Stimulated activated CD4-positive, alpha-beta T cell treated with anti-CD3 and anti-CD28 coated beads, Interleukin-15, amount 100 ng/mL, for 48 hours (primary cell): ENCODE results near the gene ZFAND6.
"Not testable (repeated sequence)": the region's sequence is repeated elsewhere in the genome, so short reads cannot be mapped to it uniquely, and the experiment has no call there.

Source experiments
- DNase-seq, 2 donors: peaks; one replicate each; pipeline ENCODE4 v3.0.0-alpha.2; 2020; ENCODE audit warnings: low read depth in 2 of 2

Gene ZFAND6

DNA sequence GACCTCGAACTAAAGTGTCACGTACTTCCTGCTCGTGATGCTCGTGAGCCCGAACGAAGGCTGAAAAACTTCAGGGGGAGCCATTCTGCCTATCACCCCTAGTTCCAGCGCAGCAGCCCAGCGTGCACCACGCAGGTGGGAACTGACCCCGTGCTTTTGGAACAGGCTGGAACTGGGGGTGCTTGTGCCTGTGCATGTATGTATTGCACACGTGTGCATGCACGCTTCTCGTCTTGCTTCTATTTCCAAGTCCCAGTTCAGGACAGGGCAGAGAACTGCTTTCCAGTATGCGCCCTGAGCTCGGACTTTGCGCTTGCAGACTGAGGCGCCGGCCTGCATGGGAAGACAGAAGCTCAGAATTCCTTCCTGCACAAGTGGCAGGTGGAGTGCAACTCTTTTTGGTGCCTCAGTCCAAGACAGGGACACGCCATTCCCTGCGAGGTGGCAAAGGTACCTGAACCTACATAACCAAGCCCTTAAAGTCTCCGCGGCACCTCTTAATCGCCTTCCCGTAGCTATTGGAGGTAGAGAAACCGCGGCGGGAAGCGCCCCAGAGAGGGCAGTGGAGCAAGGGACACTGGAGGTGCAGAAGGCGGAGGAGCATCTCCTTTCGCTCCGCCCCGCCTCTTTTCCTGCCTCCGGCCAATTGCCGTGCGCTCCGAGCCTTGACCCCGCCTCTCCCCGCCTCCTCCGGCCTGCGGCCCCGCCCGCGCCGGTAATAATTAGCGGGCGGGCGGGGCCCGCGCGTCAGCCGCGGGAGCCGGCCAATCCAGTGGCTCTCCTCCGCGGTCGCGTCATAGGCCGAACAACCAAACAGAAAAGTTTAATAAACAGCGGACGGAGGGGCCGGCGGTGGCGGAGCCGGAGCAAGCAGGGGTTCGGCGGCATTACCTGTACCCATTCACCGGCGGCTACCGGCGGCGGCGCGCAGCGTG is at the start of gene ZFAND6:
Gene ZFAND6 (plus strand): TSS at position 826 of the 935 bp plus-strand sequence. CDS start 60,669 bp downstream, outside the sequence.
- DNase-seq, result peak; percentile 83 to 94

DNA sequence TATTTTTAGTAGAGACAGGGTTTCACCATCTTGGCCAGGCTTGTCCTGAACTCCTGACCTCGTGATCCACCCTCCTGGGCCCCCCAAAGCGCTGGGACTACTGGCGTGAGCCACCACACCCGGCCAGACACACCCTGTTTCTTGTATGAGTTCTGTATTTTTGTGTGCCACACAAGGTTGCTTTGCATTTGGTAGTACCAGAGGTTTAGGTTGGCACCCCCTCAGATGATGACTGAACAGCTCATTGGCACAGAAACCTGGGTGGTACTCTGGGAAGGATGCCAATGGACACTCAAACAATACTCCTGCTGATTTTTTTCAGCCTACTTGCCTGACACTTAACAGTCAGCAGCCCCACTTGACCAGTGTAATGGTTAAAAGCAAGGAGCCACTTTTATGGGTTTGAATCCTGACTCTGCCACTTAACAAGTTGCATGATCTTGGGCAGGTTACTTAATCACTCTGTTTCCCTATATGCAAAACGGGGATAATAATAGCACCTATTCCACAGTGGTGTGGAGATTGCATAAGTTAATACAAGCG is 49.3 kb upstream of the ZFAND6 start:
- DNase-seq, result no peak

DNA sequence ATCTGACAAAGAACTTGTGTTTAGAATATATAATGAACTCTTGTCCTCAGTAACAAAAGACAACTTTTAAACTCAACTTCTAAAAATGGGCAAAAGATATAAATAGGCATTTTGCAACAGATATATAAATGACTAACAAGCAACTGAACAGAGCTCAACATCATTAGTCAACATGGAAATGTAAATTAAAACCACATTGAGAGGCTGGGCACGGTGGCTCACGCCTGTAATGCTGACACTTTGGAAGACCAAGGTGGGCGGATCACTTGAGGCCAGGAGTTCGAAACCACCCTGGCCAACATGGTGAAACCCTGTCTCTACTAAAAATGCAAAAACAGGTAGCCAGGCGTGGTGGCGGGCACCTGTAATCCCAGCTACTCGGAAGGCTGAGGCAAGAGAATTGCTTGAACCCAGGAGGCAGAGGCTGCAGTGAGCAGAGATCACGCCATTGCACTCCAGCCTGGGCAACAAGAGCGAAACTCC is 48.4 kb upstream of the ZFAND6 start:
- peak in 1 of 2 donors; percentile 25 for DNase-seq

DNA sequence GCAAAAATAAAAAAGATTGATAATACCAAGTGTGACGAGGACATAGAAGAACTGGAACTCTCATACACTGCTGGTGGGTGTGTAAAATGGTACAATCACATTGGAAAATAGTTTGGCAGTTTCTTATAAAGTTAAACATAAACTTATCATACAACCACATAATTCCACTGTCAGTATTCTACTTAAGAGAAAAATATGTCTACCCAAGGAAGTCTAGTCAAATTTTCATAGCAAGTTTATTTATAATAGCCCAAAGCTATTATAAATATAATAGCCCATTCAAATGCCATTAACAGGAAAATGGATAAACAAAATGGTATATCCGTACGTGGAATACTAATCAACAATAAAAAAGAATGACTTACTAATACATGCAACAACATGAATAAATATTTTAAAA is 47.9 kb upstream of the ZFAND6 start:
- no peak for DNase-seq

DNA sequence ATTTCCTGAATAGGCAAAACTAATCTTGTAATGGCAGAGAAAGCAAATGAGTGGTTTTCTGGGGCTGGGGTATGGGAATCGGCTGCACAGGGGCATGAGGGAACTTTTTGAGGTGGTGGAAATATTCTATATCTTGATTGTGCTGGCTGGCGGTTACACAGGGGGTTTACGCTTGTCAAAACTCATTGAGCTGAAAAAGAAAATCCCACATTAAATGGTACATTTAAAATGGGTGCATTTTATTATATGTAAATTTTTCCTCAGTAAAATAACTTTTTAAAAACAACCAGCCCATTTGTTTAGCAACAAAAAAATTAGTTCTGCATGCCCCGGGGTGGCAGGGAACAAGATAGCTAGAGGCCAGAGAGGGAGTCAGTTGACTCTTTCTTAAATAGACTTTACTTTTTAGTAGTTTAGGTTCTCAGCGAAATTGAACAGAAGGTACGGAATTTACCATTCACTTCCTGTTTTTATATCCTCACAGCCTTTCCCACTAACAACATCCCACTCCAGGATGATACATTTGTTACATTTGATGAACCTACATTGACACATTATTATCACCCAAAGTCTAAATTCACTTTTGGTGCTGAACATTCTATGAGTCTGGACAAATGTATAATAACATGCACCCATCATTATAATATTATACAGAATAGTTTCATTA is 47.3 kb upstream of the ZFAND6 start:
- DNase-seq, result no peak

DNA sequence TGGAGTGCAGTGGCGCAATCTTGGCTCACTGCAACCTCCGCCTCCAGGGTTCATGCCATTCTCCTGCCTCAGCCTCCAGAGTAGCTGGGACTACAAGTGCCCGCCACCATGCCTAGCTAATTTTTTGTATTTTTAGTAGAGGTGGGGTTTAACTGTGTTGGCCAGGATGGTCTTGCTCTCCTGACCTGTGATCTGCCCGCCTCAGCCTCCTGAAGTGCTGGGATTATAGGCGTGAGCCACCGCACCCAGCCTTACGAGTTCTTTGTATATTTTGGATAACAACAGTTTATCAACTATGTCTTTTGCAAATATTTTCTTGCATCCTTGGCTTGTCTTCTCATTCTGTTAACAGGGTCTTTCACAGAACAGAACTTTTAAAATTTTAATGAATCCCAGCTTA is 45.3 kb upstream of the ZFAND6 start:
- DNase-seq, result not testable (repeated sequence)

DNA sequence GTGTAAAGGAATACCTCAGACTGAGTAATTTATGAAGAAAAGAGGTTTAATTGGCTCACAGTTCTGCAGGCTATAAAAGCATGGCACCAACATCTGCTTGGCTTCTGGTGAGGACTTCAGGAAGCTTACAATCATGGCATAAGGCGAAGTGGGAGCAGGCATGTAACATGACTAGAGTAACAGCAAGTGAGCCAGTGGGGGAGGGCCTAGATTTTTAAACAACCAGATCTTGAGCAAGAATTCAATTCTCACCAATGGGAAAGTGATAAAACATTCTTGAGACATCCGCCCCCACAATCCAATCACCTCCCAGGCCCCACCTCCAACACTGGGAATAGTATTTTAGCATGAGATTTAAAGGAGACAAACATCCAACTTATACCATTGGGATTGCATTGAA is 44.3 kb upstream of the ZFAND6 start:
- DNase-seq, result no peak

DNA sequence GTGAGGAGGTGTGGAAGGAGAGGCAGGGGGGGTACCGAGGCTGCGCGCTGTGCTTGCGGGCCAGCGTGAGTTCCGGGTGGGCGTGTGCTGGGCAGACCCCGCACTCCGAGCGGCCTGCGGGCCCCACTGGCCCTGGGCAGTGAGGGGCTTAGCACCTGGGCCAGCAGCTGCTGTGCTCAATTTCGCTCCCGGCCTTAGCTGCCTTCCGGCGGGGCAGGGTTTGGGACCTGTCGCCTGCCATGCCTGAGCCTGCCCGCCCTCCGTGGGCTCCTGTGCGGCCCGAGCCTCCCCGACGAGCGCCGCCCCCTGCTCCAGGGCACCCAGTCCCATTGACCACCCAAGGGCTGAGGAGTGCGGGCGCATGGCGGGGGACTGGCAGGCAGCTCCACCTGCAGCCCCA is 43.0 kb upstream of the ZFAND6 start:
- DNase-seq, result not testable (repeated sequence)

DNA sequence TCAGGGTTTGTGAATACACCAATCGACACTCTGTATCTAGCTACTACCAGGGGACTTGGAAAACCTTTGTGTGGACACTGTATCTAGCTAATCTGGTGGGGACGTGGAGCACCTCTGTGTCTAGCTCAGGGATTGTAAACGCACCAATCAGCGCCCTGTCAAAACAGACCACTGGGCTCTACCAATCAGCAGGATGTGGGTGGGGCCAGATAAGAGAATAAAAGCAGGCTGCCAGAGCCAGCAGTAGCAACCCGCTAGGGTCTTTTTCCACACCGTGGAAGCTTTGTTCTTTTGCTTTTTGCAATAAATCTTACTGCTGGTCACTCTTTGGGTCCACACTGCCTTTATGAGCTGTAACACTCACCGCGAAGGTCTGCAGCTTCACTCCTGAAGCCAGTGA is 42.3 kb upstream of the ZFAND6 start:
- DNase-seq, result not testable (repeated sequence)

DNA sequence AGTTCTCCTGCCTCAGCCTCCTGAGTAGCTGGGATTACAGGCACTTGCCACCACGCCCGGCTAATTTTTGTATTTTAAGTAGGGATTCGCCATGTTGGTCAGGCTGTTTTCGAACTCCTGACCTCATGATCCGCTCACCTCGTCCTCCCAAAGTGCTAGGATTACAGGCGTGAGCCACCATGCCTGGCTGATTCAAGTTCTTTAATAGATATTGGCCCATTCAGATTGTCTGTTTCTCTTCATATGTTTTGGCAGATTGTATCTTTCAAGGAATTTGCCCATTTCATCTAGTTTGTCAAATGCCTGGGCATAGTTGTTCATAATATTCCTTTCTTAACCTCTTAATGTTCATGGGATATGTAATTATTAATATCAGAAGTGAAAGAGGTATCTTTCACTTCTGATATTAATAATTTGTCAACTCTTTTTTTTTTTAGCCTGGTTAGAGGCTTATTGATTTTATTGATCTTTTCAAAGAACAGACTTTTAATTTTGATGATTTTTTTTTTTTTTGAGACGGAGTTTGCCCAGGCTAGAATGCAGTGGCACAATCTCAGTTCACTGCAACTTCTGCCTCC is 40.2 kb upstream of the ZFAND6 start:
- no peak for DNase-seq

DNA sequence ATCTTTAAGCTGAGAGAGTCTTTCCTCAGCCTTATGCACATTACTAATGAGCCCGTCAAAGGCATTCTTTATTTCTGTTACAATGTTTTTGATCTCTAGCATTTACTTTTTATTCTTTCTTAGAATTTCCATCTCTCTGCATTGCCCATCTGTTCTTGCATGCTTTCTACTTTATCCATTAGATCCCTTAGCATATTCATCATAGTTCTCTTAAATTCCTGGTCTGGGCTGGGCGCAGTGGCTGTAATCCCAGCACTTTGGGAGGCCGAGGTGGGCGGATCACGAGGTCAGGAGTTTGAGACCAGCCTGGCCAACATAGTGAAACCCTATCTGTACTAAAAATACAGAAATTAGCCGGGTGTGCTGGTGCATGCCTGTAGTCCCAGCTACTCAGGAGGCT is 39.3 kb upstream of the ZFAND6 start:
- not testable (repeated sequence) for DNase-seq

DNA sequence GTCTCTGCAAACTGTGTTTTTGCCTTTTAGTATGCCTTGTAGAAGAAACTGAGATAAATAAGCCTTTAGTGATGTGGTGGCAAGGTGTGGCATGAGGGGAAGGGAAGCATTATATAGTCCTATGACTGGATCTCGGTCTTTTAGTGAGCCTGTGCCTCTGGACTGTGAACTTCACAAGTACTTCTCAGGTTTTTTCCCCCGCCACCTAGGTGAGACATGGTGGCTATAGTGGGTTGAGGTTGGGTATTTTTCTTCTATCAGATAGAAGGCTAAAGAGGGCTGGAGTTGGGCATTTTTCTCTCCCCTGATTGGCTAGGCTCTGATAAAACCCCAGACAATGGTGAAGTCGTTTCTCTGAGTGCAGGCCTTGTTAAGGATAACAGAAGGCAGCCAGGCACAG is 38.7 kb upstream of the ZFAND6 start:
- no peak for DNase-seq

DNA sequence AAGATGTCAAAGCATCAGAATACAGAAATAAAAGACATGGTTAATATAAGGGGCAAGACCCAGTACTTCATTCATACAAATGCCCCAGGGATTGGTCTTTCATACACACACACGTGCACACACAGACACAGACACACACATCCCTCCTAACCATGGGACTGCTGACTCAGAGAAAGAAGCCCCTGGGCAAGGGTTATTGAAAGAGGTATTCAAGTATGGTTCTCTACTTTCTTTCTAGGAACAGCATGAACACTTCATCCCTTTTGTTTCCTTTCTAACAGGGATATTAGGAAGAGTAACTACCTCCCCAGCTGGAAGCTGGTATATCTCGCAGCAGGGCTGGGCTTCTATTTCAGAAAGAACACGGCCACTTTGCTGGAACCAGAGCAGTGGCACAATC is 33.2 kb upstream of the ZFAND6 start:
- no peak for DNase-seq

DNA sequence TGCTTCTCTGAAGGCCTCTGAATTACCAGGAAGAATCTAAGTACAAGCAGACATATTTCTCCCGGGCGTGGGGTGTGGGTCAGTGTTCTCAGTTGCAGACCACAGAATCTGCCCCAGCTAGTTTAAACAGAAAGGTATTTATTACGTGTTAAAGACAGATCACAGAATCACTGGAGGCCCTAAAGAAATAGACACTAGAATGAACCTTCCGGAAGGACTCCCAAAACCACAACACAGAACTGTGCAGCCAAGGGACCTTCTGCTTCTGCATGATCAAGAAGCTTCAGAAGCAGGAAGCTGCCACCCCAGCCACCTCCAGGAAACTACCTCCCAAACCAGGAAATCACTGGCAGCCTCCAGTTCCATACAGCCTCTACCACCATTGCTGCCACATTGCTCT is 32.7 kb upstream of the ZFAND6 start:
- DNase-seq, result no peak

DNA sequence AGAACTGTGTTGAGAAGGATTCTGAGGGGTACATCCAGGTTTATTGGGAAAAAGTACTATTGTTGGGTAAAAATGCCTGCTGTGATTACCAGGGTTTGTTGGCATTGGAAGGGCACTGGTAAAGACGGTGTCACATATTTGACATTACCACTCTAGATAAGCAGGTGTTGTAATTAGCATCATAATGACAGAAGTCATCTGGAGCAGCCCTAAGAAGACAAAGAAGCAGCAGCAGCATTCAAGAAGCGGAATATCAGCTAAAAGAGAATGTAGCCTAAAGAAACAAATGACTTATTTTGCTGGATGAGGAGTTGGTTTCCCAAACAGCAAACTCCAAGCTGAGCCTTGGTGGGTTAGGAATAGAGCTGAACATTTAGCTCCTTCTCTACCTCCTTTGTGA is 30.5 kb upstream of the ZFAND6 start:
- no peak for DNase-seq

DNA sequence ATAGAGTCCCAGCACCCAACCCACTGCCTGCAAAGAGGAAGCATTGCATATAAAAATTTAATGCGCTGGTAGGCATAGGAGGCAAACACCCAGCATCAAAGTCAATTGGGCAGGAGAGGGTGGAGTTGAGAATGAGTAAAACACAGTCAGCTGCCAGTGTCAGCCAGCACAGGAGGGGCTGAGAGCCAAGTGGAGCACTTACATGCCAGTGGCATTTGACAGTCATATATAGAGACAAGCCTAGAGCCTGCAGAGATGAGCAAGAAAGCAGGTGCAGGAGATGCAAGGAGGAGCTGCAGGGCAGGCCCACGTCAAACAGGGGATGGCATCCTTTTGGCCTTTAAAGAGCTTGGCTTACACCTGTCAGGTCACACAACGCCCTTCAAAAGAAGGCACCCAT is 27.6 kb upstream of the ZFAND6 start:
- no peak for DNase-seq

DNA sequence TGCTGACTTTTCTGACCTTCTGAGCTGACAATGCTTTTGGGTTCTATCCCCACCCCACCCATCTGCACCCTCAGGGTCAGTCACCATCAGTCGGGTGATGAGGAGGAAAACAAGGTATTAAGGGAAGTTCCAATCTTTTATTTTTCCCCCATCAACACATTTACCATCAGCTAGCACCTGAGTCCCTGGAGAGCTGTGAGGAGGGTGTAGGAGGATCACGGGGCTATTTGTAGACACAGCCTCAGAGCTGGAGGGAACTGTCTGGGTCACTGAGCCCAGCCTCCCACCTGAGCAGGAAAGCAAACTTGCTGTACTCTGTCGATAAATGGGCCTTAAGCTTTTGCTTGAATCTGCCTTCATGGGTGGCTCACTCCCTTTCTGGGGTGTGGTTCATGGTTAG is 24.8 kb upstream of the ZFAND6 start:
- no peak for DNase-seq

DNA sequence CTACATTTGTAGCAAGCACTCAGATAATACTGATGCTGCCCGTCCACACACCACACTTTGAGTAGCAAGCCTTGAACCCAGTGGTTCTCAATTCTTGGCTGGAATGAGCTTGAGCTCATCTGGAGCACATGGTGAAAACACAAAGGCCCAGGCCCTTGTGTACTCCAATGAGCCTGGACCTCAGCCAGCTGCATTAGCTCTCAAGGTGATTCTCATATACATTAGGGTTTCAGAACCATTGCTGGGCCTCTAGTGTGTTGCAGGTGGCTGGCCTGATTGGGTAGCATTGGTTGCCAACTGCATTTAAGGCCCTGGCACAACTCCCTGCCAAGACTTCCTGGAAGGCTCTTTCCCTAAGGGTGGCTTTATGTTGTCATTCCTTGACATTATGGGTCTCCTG is 23.4 kb upstream of the ZFAND6 start:
- no peak for DNase-seq

DNA sequence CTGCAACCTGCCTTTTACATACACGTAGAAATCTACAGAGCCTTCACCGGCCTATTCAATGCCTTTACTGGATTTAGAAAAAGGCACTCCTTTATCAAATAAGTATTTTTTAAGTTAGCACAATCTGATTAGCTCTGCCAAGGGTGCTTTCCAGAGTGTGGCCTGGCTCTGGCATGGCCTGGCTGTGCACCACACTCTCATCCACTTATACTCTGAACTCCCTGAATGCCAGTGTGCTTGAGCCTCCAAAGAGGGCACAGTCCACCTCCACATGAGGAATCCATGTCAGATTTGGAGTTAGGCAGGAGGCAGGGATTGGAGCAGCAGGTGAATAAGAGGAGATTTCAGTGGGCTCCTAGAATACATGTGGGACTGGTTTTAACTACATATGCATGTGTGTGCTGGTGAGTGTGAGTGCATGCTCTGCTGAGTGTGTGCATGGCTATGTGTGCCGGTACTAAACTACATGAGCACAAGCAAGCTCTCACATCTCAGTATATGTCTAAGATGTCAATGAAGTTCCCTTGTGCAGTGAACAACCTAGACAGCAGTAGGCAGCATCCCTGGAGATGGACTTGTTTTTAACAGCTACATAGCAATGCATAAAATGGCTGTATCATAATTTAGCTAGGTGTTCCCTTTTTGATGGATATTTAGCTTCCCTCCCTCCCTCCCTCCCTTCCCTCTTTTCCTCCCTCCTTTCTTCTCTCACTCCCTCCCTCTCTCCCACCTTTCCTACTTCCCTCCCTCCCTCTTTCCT is 17.8 kb upstream of the ZFAND6 start:
- no peak for DNase-seq

DNA sequence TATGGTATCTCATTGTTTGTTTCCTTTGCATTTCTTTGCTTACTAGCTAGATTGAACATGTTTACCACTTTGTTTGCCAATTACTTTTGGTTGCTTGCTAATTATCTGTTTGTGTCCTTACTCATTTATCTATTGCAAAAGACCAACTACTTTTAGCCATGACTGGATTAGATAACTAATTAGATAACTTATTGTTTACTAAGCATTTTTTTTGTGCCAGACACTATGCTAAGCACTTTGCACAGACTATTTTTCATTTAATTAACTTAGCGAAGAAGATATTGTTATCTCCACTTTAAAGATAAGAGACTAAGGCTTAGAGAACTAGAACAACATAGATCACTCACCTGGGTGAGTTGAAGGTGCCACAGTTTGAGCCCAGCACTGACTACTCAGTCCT is 16.9 kb upstream of the ZFAND6 start:
- no peak for DNase-seq

DNA sequence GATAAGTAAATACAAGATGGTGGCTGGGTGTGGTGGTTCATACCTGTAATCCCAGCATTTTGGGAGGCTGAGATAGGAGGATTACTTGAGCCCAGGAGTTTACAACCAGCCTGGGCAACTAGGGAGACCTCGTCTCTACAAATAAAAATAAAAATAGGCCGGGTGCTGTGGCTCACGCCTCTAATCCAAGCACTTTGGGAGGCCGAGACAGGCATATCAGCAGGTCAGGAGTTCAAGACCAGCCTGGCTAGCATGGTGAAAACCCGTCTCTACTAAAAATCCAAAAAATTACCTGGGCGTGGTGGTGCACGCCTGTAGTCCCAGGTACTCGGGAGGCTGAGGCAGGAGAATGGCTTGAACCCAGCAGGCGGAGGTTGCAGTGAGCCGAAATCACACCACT is 14.3 kb upstream of the ZFAND6 start:
- DNase-seq, result not testable (repeated sequence)

DNA sequence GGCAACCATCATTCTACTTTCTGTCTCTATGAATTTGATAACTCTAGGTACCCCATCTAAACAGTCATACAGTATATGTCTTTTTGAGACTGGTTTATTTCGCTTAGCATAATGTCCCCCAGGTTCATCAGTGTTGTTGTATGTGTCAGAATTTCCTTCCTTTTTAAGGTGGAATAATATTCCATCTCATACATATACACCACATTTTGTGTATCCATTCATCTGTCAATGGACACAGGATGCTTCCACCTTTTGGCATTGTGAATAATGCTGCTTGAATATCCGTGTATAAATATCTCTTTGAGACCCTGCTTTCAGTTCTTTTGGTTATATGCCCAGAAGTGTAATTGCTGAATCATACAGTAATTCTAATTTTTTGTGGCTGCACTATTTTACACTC is 10.4 kb upstream of the ZFAND6 start:
- DNase-seq, result no peak
